ENCODE results near the gene AJAP1.

AJAP1 gene

DNA sequence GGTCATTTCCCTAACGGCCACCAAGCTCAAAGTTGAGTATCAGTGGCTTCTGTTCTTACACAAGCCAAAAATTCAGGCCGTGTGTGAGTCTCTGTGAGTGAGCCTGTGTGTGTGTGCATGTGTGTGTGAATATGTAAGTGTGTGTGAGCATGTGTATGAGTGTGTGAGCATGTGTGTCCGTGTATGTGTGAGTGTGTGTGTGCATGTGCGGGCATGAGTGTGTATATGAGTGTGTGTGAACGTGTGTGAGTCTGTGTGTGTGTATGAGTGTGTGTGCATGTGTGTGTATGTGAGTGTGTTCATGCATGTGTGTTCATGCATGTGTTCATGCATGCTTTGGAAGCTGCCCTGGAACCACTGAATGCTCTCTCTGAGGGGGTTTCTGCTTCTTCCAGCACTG, 105.7 kb downstream of the AJAP1 start:
- FAIRE-seq (no peak), DNase-seq (ENCODE audit: insufficient read length, low spot score) (no peak)

DNA sequence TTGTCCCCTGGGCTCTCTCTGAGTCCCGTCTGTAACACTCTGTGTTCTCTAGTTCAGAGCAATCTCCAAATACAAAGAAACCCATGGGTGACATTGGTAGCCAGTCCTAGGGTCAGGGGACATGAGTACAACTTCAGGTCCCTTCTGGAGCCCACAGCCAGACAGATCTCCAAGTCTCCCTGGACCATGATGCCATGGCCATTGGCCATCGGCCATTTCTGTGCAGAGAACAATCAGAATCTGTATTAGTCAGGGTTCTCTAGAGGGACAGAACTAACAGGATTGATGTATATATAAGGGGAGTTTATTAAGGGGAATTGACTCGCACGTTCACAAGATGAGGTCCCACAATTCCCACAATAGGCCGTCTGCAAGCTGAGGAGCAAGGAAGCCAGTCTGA, 106.9 kb downstream of the AJAP1 start:
- DNase-seq (ENCODE audit: insufficient read length, low spot score) (no peak), FAIRE-seq (no peak)

DNA sequence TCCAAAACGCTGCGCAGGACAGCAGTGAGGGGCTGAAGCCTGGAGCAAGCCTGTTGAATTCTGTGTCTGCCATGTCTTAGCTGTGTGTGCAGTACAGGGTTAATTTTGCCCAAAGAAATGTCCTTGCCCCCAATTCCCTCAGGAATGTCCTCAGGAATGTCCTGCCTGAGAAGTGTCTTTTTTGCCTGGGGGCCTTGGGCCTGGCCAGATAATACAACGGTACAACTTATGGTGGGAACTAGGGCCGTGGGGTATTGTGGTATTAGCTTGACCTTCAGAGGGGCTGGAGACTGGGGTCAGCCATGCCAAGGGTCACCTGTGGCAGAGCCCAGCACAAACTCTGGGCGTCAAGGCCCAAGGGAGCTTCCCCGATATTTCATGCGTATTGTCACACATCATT, 107.7 kb downstream of the AJAP1 start:
- DNase-seq (ENCODE audit: insufficient read length, low spot score): no peak
- FAIRE-seq: no peak

DNA sequence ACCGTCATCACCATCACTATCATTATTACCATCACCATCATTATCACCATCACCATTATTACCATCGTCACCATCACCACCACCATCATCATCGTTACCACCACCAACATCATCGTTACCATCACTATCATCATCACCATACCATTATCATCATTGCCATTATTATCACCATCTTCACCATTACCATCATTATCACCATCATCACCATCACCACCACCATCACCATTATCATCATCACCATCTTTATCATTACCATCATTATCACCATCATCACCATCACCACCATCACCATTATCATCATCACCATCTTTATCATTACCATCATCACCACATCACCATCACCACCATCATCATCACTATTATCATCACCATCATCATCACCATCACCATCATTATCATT, 112.9 kb downstream of the AJAP1 start:
- FAIRE-seq (no peak), DNase-seq (ENCODE audit: insufficient read length, low spot score) (no peak)

DNA sequence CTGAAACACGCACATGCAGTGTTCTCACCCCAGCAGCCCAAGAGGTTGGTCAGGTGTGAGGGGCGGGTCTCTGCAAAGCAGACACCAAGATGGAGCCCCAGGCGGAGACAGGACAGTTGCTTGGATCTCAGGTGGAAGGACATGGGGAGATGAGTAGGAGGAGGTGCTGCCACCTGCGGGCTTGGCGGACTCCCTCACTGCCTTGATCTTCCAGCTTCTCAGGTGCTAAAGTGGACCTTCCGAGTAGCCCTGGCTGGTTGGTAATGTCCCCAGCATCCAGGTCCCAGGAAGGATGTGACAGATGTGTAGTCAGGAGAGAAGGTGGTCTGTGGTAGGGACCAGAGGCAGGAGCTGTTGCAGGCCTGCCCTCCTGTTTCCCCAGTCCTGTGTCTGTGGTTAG, 114.1 kb downstream of the AJAP1 start:
- DNase-seq (ENCODE audit: insufficient read length, low spot score) (no peak), FAIRE-seq (no peak)

DNA sequence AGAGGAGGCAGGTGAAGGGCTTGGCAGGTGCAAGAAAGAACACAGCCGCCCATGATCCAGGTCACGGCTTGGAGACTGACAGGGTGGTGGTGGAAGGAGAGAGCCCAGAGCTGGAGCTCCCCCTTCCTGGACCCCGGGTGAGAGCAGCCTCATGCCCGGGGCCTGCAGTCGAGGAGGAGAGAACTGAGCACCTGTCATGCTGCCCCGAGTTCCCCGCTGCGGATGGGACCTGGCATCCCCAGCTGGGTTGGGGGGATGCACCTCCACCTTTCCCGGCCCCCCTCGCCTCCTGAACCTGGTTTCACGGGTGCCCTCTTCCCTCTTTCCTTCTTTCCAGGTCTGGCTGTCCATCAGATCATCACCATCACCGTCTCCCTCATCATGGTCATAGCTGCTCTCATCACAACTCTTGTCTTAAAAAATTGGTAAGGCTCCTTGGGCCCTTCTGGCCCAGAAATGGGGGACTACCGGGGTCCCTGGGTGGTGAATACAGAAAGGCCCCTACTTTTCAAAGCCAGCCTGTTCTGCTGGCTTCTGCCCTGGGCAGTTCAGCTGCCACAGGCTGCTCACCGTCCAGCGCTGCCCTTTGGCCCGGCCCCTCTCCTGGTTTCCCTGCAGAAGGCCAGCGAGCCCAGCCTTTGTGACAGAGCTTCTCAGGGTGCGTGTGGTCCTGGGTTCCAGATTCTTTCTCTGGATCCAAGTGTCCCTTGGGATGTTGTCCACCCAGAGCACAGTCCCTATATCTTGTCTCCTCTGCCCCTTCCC, 115.3 kb downstream of the AJAP1 start:
- DNase-seq (ENCODE audit: insufficient read length, low spot score) (no peak), FAIRE-seq (no peak)

DNA sequence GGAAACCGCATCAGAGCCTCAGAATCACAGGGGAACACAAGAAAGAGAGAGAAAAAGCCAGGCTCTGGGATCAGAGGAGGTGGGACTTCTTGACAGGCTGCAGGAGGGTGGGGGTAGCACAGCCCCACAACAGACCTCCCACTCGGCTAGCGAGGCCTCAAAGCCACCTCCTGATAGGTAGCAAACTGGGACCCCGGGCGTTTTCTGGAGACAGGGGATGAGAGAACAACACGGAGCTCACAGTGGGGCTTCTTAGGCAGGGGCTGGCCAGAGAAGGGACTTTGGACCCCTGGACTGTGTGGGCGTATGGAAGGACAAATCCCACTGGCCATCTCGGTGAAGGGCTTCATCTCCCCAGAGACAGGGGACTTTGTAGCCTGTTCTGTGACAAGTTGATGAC, 116.3 kb downstream of the AJAP1 start:
- FAIRE-seq (no peak), DNase-seq (ENCODE audit: insufficient read length, low spot score) (no peak)

DNA sequence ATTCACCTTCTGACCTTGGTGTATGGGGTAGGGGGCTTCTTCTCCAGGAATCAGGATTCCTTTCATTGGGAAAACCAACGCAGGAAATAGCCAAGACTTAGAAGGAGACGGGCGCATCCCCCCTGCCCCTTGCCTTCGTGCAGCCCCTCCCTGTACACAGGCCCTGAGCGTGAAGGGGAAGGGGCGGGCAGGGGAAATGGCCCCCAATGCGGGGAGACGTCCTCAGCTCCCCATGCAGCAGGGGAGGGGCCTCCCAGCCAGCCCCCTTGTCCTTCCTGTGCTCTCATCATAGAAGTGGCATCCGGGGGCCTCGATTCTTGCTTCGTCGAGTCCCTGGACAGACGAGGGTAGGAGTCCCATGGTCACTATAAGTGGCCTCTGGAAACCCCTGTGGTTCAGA, 116.9 kb downstream of the AJAP1 start:
- FAIRE-seq: no peak
- DNase-seq (ENCODE audit: insufficient read length, low spot score): no peak

DNA sequence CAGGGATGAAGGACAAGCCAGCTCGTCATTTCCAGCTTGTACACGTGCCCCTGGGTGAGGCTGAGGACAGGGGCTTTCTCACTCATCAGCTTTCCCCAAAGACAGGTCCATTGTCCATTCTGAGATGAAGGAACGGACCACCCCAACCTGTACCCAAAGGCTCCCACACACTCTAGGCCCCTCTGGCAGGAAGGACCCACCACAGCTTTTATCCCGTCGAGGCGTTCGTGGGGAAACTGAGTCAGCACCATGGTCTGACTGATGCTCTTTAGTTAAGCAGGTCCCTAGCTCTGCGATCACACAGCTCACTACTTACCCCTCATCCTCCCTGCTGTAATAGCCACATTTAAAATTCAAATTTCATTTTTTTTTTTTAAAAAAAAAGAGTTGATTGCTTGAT, 117.3 kb downstream of the AJAP1 start:
- no peak for FAIRE-seq
- no peak for DNase-seq (ENCODE audit: insufficient read length, low spot score)

DNA sequence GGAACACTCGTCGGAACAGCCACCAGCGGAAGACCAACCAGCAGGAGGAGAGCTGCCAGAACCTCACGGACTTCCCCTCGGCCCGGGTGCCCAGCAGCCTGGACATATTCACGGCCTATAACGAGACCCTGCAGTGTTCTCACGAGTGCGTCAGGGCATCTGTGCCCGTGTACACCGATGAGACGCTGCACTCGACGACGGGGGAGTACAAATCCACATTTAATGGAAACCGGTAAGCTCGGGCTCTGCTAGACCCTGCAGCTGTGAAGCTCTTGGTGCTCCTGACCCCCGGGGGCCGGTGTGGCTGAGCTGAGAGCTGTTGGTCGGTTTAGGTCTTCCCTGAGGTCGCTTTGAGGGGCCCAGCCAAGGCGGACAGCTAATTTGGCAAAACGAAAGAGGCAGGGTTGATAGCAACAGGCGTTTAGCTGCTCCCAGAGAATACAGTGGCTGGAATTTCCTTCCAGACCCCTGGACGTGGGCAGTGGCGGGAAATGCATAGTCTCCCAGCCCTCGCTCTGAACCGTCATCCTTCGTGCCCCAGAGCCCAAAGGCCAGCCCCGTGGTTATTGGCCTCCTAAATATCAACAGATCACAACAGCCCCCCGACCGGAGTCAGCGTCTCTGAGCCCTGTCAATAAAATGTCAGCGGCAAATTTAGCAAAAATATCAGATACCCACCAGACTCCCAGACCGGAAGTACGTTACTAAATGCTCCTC, 118.0 kb downstream of the AJAP1 start:
- FAIRE-seq (no peak), DNase-seq (ENCODE audit: insufficient read length, low spot score) (no peak)

DNA sequence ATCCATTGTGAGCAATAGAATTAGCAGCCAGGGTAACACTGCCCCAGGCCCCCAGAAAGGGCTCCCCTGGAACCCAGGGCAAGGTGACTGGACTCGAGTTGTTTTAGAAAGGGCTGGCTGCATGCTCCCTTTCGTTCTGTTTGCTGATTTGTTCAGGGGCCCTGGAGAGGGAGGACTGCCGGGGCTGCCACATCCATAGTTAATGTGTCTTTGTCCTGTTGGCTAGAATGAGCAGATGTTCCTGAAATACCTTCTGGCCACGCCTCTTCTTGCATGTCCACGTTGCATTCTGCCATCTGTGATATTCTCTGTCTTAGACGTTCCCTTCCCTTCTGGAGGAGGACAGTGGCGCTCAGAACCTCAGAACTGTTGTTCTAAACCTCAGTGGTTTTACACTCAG, 118.8 kb downstream of the AJAP1 start:
- DNase-seq (ENCODE audit: insufficient read length, low spot score) (no peak), FAIRE-seq (no peak)

DNA sequence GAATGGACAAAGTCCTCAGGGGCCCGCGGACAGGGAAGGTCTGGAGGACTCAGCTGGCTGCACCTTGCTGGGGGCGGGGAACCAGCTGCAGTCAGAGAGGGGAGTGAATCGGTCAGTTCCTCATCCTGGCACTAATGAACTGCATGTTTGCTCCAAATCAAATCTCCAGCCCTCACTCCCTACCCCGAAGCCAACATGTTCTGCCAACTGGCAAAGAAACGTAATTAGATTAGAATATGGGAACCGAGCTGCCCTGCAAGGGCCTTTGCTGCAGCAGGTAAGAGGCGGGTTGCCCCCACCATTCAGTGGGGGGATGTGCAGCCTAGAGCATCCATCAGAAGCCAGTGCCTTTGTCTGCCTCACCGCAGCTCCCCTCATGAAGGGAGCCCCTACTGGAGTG, 121.1 kb downstream of the AJAP1 start:
- DNase-seq (ENCODE audit: insufficient read length, low spot score): no peak
- FAIRE-seq: no peak

DNA sequence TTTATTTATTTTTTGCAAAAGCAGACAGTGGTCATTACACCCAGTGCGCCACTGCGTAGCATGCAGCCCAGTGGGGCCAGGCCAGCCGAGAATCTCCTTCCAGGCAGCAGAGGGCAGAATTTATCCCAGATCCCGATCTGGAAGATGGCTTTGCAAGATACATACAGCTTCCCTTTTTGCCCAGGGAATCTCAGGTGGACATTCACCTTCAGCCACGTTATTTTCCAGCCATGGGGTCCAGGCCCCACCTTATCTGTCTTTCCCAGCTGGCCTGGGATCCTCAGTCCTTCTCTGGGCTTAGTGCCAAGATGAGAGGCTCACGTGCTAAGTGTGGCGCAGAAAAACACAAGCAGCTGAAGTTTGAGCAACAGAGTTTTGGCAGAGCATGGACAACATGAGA, 123.6 kb downstream of the AJAP1 start:
- no peak for FAIRE-seq
- no peak for DNase-seq (ENCODE audit: insufficient read length, low spot score)

DNA sequence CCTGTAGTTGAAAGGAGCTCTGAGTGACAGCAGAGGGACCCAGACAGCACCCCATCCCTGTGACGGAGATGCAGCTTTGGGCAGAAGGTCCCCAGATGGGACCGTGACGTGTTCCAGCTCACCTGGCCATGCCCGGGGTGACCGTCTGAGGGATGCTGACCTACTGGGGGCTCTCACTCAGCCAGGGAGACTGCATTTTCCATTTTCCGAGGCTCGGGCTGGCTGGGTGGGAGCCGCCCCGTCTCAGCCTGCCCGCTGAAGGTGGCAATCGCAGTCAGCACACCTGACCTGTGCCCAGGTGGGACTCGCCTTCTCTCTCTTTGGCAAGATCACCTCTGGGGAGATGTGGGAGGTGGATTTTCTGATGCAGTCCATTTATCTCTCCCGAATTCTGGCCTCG, 127.2 kb downstream of the AJAP1 start:
- no peak for FAIRE-seq
- no peak for DNase-seq (ENCODE audit: insufficient read length, low spot score)

DNA sequence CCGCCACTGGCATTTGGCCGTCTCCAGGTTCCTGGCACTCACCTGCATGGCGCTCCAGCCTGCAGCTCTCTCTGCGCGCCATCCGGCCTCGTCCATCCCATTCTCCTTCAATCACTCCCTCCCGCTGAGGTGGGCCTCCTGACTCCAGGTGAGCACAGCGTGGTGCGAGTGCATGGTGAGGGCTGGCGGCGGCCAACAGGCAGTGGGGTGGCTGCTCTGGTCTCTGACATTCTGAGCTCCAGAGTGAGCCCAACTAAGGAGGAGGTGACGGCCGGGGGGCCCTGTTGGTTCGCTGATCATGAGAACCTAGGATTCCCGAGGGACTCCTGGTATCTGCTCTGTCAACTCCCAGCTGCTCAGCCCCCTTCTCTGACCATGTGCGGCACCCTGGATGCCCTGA, 130.4 kb downstream of the AJAP1 start:
- FAIRE-seq: no peak
- no peak for DNase-seq (ENCODE audit: insufficient read length, low spot score)

DNA sequence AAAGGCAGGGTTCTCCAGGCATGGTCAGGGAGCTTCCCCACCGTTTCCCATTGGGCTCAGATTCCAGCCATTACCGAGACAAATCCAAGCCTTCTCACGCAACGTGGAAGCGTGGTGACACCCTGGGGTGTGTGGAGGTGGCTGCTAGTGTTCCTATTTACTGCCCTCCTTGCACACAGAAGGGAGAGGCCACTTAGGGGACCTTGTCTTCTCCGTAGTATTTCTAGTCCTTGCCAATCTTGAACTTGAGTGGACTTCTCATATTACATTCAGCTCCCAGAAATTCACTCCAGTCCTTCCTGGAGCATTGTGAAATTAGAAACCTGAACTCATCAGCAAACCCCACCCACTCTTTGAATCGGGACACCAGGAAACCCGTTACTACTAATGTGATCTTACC, 131.6 kb downstream of the AJAP1 start:
- DNase-seq (ENCODE audit: insufficient read length, low spot score) (no peak), FAIRE-seq (no peak)

DNA sequence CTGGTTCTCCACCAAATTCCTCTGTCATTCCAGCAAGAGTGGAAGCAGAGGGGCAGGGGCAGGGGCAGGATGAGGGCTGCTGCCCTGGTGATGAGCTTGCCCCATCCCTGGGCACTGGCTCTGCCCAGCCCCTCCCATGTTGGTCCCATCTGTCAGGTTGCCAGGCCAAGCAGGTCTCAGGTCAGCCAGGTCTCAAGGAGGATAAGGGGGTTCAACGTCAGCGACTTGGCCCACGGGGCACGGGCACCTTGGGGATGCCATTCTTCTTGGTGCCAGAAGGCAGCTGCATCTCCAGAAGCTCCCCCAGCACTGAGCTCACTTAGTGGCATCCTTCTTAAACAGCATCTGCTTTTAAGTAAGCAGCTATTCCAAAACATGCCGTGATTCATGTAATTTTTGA, 133.1 kb downstream of the AJAP1 start:
- no peak for FAIRE-seq

DNA sequence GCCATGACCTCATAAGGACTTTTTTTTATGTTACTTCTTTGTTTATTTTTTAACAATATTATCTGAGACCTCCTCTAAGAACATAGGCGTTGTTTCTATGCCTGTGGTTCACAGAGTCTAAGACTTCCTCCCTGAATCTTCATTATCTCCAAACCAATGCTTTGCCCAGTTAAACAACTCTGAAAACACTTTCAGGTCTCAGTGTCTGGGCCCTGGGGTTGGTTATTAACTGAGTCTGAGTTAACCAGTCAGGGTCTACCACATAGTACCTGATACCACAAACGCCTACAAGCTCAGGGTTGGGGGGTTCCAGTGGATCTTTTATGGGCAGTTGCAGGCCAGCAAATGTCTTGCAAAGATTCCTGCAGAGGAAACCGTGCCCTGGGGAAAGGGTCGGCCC, 138.2 kb downstream of the AJAP1 start:
- DNase-seq (ENCODE audit: insufficient read length, low spot score): no peak
- peak; percentile 68 for FAIRE-seq

More for the DNA sequence above, 133.1 kb downstream of the AJAP1 start:
- DNase-seq (ENCODE audit: insufficient read length, low spot score): no peak

DNA sequence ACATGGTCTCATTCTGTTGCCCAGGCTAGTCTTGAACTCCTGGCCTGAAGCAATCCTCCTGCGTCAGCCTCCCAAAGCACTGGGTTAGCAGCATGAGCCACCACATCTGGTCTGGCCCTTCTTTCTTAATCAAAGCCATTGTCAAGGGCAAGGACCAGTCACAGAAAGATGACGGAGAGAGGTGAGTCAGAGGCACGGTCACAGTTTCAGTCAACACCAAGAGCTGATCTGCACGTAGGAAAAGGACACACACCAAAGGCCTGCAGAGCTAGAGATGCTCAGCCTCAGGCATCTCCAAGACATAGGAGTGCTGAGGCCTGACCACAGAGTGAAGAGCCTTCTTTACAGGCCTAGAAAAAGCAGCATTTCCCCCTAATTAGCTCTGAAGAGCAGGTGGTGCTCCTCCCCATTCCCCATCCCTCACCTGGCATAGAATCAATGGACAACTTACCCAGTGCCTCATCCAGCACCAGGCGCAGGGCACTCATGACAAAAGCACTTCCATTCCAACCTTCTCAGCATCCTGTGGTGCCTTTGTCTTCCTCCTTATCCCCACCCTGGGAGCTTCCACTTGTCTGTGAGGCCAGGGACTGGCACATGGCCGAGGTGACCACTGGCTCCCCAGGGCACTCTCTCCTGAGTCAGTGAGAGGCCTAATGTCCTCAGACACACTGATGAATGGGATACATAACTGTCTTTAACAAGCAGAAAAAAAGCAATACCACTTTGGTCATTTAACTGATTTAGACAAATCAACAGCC, 139.8 kb downstream of the AJAP1 start:
- no peak for DNase-seq (ENCODE audit: insufficient read length, low spot score)
- peak; percentile 14 for FAIRE-seq

DNA sequence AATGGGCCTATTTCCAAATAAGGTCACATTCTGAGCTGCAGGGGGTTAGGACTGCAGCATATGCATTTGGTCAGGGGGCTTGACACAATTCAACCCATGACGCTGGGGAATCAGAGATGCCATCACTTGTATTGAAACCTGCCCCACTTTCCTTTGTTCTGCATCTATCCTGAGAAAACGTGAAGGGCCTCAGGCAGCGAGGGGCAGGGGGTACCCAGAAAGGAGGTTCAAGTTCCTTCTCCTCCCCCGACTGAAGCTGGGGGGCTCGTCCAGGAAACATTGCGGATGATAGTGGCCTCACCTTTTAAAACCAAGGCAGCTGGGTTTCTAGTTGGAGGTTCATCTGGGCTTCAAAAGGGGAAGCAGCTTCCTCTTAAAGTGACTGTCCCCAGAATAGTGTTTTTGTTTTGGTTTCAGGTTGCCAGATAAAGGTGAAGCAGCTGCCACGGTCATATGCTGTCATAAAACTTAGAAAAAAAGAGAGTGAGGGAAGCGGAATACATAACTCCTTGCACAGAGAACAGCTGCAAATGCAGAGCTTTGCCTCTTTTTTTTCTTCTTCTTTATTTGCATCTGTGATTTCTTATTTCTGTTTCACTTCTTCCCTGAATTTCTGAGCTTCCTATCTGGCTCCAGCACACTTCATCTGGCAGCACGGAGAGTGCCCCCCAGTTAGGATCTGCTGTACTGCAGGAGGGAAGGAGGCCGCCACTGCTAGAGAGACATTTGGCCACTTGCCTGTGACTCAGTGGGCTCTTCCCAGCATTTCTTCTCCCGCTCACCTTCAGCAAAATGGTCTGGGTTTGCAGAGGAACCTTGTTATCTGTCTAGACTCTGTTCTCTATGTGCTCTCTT, 142.0 kb downstream of the AJAP1 start:
- DNase-seq (ENCODE audit: insufficient read length, low spot score) (peak; percentile 62), FAIRE-seq (peak; percentile 91)

DNA sequence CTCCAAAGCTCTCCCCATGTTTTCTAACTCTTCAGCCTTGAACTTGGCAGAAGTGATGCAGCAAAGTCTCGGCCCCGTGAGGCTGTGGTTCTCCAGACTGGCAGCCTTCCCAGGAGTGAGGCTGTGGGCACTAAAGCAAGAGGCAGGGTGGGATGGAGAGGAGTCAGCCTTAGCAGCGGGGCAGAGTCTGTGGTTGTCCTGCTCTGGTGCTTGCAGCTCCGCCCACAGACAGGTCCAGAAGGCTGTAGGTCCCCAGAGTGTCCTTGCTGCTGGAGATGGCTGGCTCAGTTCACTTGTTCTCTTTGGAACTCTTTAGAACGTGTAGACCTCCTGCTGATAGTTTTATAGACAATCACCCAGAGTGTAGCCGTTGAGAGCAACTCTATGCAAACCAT, 142.6 kb downstream of the AJAP1 start:
- DNase-seq (ENCODE audit: insufficient read length, low spot score): no peak
- FAIRE-seq: no peak
